ENCODE data around the gene LRMDA. TPM values are rescaled to one million over a fixed set of nuclear protein-coding genes. Genes with fewer than 3 reads are reported as not detected.

Gene LRMDA
- polyA plus RNA-seq, 1 donor (not counting 4 experiments of a cell fraction or from before 2014, with no cell fraction given), result not detected

DNA sequence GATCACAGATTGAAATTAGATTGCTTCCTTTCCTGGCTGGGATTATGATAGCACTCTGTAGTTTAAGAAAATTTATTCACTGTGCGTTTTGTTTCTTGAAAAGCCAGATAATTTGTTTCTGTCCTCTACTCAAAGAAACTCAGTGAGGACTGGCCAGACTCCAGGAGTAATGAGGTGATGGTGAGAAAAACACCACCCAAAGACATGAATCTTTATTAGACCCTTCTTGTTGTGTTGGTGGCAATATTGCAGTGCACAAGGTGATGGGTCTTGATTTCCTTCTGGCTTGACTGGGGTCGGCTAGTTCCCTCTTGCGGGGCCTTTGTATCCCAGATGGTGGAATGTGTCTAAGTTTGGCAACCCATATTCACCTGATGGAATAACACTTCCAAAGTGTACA lies 756.8 kb downstream of the LRMDA start:
- Histone ChIP-seq H3K27me3 (ENCODE audit: control insufficient read depth, extremely low read depth, insufficient read depth, low read length) (peaks cover 4% of the 10 kb centered on the region), H3K36me3 (ENCODE audit: control insufficient read depth in 2 of 2, extremely low read depth in 1 of 2, insufficient read depth in 2 of 2, low read length in 2 of 2) (no peaks in the 10 kb centered on the region), H3K27ac (ENCODE audit: control insufficient read depth, insufficient read depth, low read length) (no peak overlapping the region), H3K4me1 (ENCODE audit: control insufficient read depth, extremely low read depth, insufficient read depth, low read length) (no peaks in the 10 kb centered on the region), H3K4me3 (ENCODE audit: control insufficient read depth in 2 of 3, extremely low read depth in 1 of 3, insufficient read depth in 2 of 3, low read depth in 1 of 3, low read length in 3 of 3) (no peak overlapping the region), H2AFZ (ENCODE audit: control insufficient read depth, low read length) (no peak overlapping the region), H3K4me2 (ENCODE audit: control insufficient read depth, extremely low read depth, insufficient read depth, low read depth, low read length) (no peak overlapping the region), H4K20me1 (ENCODE audit: control insufficient read depth, extremely low read depth, insufficient read depth, low read length) (no peaks in the 10 kb centered on the region), H3K9me1 (ENCODE audit: control insufficient read depth, extremely low read depth, insufficient read depth, low read length) (no peaks in the 10 kb centered on the region), H3K79me2 (ENCODE audit: control insufficient read depth, insufficient read depth, low read length) (no peaks in the 10 kb centered on the region), H3K9ac (ENCODE audit: control insufficient read depth, extremely low read depth, insufficient read depth, low read length) (no peak overlapping the region), H3K9me3 (ENCODE audit: control insufficient read depth, low read depth, low read length) (no peaks in the 10 kb centered on the region)
- dilution Hi-C loops (cut with MboI; ENCODE audit: extremely low pct_ligation_motif_present, low sequenced_read_pairs), result no loop called here
- no peak for TF ChIP-seq EZH2 (IDR thresholded peaks at IDR 0.05; ENCODE audit: low read length)
- TF ChIP-seq, protein P1, sequence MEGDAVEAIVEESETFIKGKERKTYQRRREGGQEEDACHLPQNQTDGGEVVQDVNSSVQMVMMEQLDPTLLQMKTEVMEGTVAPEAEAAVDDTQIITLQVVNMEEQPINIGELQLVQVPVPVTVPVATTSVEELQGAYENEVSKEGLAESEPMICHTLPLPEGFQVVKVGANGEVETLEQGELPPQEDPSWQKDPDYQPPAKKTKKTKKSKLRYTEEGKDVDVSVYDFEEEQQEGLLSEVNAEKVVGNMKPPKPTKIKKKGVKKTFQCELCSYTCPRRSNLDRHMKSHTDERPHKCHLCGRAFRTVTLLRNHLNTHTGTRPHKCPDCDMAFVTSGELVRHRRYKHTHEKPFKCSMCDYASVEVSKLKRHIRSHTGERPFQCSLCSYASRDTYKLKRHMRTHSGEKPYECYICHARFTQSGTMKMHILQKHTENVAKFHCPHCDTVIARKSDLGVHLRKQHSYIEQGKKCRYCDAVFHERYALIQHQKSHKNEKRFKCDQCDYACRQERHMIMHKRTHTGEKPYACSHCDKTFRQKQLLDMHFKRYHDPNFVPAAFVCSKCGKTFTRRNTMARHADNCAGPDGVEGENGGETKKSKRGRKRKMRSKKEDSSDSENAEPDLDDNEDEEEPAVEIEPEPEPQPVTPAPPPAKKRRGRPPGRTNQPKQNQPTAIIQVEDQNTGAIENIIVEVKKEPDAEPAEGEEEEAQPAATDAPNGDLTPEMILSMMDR (optimal IDR thresholded peaks at IDR 0.05 in 1 of 3, IDR thresholded peaks at IDR 0.05 in 1 of 3, conservative IDR thresholded peaks at IDR 0.05 in 1 of 3; ENCODE audit: extremely low read depth in 1 of 3, insufficient read depth in 2 of 3, low read length in 3 of 3), result no peak
- DNase-seq (ENCODE audit: low read depth, low spot score) (no peak), FAIRE-seq (no peak)

- H3K4me2 ChIP-seq (ENCODE audit: control insufficient read depth, extremely low read depth, insufficient read depth, low read depth, low read length), result no peak overlapping the region
- no peaks in the 10 kb centered on the region for H3K79me2 ChIP-seq (ENCODE audit: control insufficient read depth, insufficient read depth, low read length)
- no peak overlapping the region for H3K9ac ChIP-seq (ENCODE audit: control insufficient read depth, extremely low read depth, insufficient read depth, low read length)
- no peaks in the 10 kb centered on the region for H4K20me1 ChIP-seq (ENCODE audit: control insufficient read depth, extremely low read depth, insufficient read depth, low read length)
- dilution Hi-C loops (cut with MboI; ENCODE audit: extremely low pct_ligation_motif_present, low sequenced_read_pairs), result no loop called here
- TF ChIP-seq, protein P1 (optimal IDR thresholded peaks at IDR 0.05 in 1 of 3, IDR thresholded peaks at IDR 0.05 in 1 of 3, conservative IDR thresholded peaks at IDR 0.05 in 1 of 3; ENCODE audit: extremely low read depth in 1 of 3, insufficient read depth in 2 of 3, low read length in 3 of 3), result no peak
- no peak for TF ChIP-seq EZH2 (IDR thresholded peaks at IDR 0.05; ENCODE audit: low read length)
- H3K36me3 ChIP-seq (ENCODE audit: control insufficient read depth in 2 of 2, extremely low read depth in 1 of 2, insufficient read depth in 2 of 2, low read length in 2 of 2), result no peaks in the 10 kb centered on the region
- H3K9me1 ChIP-seq (ENCODE audit: control insufficient read depth, extremely low read depth, insufficient read depth, low read length), result no peaks in the 10 kb centered on the region
- DNase-seq (ENCODE audit: low read depth, low spot score), result no peak
- H3K4me3 ChIP-seq (ENCODE audit: control insufficient read depth in 2 of 3, extremely low read depth in 1 of 3, insufficient read depth in 2 of 3, low read depth in 1 of 3, low read length in 3 of 3), result no peak overlapping the region
- H3K9me3 ChIP-seq (ENCODE audit: control insufficient read depth, low read depth, low read length), result no peaks in the 10 kb centered on the region
- H3K27me3 ChIP-seq (ENCODE audit: control insufficient read depth, extremely low read depth, insufficient read depth, low read length), result peaks cover 4% of the 10 kb centered on the region
- H3K4me1 ChIP-seq (ENCODE audit: control insufficient read depth, extremely low read depth, insufficient read depth, low read length), result no peaks in the 10 kb centered on the region
- no peak overlapping the region for H3K27ac ChIP-seq (ENCODE audit: control insufficient read depth, insufficient read depth, low read length)
- no peak overlapping the region for H2AFZ ChIP-seq (ENCODE audit: control insufficient read depth, low read length)
- FAIRE-seq, result no peak
Measured at GRCh38 chr10:76190634-76191270, 759.3 kb downstream of the LRMDA start.

Data from keratinocyte (primary cell).